HG03064 (cell line): ENCODE measurements around the gene LRRC47.

Experiments used
- ATAC-seq: cut with Tn5 transposase; IDR thresholded peaks from one replicate; pipeline ENCODE4 v1.9.1; 2021; ENCODE audit warnings: low read depth; ENCODE audit not compliant: unreplicated experiment

The LRRC47 gene

GRCh38 chr1:3787745-3788605, 8.3 kb downstream of the LRRC47 start:
- ATAC-seq = no peak

GRCh38 chr1:3787349-3787715, 9.0 kb downstream of the LRRC47 start:
- no peak for ATAC-seq

- no peak for ATAC-seq
These were observed 9.6 kb downstream of the LRRC47 start for GRCh38 chr1:3786468-3787348.

GRCh38 chr1:3785456-3786157, 10.7 kb downstream of the LRRC47 start:
- ATAC-seq = no peak

- no peak for ATAC-seq
These were observed 11.3 kb downstream of the LRRC47 start for GRCh38 chr1:3785045-3785444.

- ATAC-seq = no peak
These were observed 12.4 kb downstream of the LRRC47 start for GRCh38 chr1:3783651-3784474.

- ATAC-seq = no peak
These were observed 15.4 kb downstream of the LRRC47 start for GRCh38 chr1:3780901-3781300.

GRCh38 chr1:3779912-3780416, 16.3 kb downstream of the LRRC47 start:
- no peak for ATAC-seq

GRCh38 chr1:3779265-3779911, 16.9 kb downstream of the LRRC47 start:
- no peak for ATAC-seq

- ATAC-seq = no peak
These were observed 17.6 kb downstream of the LRRC47 start for GRCh38 chr1:3778590-3779264.

- ATAC-seq = no peak
These were observed 18.4 kb downstream of the LRRC47 start for GRCh38 chr1:3777647-3778589.

- ATAC-seq = no peak
These were observed 19.2 kb downstream of the LRRC47 start for GRCh38 chr1:3777078-3777547.

GRCh38 chr1:3776231-3776961, 19.9 kb downstream of the LRRC47 start:
- ATAC-seq = no peak

- ATAC-seq = no peak
These were observed 20.6 kb downstream of the LRRC47 start for GRCh38 chr1:3775490-3776230.

- no peak for ATAC-seq
These were observed 21.3 kb downstream of the LRRC47 start for GRCh38 chr1:3774946-3775489.
